DMS53 treated with DMSO at 0.1 percent for 48 hours (cell line): Measurements from ENCODE around the gene CPEB2.
"Not testable (repeated sequence)": the region's sequence is repeated elsewhere in the genome, so short reads cannot be mapped to it uniquely, and the experiment has no call there.

Experiments
- DNase-seq: peaks from one replicate; lab custom pipeline; 2025; ENCODE audit not compliant: unreplicated experiment; lab: John Stamatoyannopoulos, UW

Gene CPEB2

GRCh38 chr4:15043922-15044321 lies 41.6 kb downstream of the CPEB2 start:
- DNase-seq, result no peak

DNA sequence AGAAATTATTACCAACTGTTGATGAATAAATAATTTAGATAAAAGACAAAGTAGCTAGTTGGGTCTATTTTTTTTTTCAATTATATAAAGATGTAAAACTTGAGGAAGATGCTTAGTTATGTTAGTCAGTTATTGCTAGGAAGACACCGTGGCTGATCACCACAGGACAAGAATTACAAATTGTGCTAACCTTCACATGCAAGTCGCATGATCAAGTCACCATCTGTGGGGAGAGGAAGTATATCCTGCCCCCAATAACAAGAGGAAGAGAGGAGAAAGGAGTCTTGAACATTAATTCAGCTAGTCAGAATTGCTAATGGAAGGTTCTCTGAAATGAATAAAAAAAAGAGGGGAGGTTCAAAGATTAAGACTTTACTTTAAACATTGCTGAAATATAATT lies 52.3 kb downstream of the CPEB2 start:
- DNase-seq, result no peak

GRCh38 chr4:15060213-15060612 lies 57.9 kb downstream of the CPEB2 start:
- DNase-seq, result no peak

DNA sequence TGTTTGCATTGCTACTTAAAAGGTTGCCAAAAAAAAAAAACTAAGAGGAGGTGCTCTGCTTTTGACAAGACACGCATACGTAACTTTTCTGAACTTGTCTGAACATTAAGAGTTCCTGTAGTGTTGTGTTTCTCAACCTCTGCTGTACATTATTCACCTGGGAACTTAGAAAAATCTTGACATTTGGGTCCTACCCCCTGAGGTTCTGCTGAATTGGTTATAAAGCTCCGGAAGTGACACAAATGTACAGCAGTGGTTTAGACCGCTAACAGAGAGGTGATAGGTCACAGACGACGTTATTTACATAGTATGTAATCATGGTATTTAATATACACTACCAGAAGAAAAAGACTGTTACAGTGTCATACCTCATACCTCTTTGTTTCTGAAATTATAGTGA lies 61.1 kb downstream of the CPEB2 start:
- no peak for DNase-seq

- no peak for DNase-seq
Measured at GRCh38 chr4:15065516-15065915, 63.2 kb downstream of the CPEB2 start.

GRCh38 chr4:15066140-15066539 lies 63.9 kb downstream of the CPEB2 start:
- DNase-seq, result no peak

- DNase-seq, result no peak
Measured at GRCh38 chr4:15068298-15068697, 66.0 kb downstream of the CPEB2 start.

GRCh38 chr4:15075875-15076274 lies 73.6 kb downstream of the CPEB2 start:
- no peak for DNase-seq

- no peak for DNase-seq
Measured at GRCh38 chr4:15077969-15078368, 75.7 kb downstream of the CPEB2 start.

DNA sequence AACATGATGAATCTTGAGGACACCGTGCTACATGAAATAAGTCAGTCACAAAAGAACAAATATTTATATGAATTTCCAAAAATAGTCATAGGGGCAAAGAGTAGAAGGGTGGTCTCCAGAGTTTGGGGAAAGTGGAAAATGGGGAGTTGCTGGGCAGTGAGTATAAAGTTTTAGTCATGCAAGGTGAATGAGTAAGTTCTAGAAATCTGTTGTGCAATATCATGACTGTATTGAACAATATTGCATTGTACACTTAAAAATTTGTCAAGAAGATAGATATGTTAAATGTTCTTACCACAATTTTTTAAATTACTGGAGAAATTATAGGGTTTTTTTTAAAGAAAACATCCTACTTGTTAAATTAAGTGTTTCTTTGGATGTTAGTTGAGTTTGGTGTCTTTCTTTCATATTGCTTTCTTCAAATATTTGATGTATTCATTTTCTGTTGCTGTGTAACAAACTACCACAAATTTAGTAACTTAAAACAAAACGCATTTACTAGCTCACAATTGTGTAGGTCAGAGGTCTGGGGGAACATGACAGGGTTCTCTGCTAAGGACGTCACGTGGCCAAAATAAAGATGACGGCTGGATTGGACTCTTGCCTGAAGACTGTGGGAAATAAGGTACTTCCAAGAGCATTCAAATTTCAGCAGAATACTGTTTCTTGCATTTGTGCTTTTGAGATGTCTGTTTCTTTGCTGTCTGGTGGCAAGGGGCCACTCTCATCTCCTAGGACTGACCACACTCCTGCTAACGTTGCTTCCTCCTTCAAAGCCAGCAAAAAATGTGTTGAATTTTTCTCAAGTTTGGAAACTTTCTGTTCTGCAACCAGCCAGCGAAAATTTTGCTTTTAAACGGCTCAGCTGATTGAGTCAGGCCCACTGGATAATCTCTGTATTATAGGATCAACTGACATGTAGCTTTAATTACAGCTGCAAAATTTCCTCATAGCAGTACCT lies 76.7 kb downstream of the CPEB2 start:
- no peak for DNase-seq

GRCh38 chr4:15084780-15085179 lies 82.5 kb downstream of the CPEB2 start:
- no peak for DNase-seq

GRCh38 chr4:15085762-15086161 lies 83.5 kb downstream of the CPEB2 start:
- not testable (repeated sequence) for DNase-seq

- not testable (repeated sequence) for DNase-seq
Measured at GRCh38 chr4:15086259-15086658, 84.0 kb downstream of the CPEB2 start.

DNA sequence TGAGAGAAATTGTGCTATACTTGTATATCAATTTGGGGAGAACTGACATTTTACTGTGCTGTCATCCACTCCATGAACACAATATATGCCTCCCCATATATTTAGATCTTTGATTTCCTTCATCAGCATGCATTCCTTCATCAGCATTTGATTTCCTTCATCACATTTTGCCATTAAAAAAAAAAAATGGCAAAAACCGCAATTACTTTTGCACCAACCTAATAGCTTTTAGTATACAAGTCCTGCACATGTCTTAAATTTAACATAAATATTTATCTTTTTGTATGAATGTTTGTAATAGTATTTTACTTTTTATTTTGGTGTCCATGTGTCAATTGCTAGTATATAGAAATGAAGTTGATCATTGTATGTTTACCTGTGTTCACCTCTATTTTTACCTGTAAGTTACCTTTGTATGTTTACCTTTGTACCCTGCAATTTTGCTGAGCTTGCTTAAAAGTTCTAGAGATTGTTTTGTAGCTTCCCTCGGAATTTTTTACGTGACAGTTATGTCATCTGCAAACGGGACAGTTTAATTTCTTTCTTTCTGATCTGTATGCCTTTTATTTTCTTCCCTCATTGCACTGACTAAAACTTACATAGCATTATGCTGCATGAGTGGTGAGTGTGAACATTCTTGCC lies 86.2 kb downstream of the CPEB2 start:
- no peak for DNase-seq

GRCh38 chr4:15089979-15090378 lies 87.7 kb downstream of the CPEB2 start:
- DNase-seq, result no peak

DNA sequence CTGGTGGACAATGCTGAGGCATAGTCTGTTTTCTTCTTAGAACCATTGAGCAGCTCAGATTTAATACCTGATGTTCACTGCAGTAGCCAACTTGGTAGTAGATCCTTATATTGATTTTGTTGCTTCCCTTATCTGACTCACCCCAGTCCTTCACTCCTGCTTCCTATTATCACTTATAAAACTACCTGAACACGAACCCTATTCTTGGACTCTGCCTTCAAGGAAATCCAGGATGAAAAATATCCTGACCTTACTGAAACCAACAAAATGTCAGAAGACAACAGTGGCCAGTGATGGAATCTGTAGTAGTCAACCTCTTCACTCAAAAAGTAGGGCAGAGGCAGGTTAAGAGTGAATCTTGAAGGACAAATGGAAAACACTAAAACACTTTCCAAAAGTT lies 98.1 kb downstream of the CPEB2 start:
- DNase-seq, result no peak

GRCh38 chr4:15100994-15101695 lies 98.9 kb downstream of the CPEB2 start:
- no peak for DNase-seq

DNA sequence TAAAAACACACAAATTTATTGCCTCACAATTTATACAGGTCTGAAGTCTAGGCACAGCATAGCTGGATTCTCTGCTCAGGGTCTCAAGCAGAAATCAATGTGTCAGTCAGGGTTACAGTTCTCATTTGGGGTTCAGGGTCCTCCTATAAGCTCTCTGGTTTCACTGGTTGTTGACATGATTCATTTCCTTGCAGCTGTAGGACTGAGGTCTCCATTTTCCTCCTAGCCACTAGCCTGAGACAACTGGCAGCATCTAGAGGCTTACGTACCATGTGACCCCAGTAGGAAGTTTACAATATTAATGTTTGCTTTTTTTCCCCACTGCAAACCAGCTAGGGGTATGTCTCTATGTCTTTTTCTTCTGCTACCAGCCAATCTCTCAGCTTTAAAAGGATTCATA lies 102.5 kb downstream of the CPEB2 start:
- no peak for DNase-seq

DNA sequence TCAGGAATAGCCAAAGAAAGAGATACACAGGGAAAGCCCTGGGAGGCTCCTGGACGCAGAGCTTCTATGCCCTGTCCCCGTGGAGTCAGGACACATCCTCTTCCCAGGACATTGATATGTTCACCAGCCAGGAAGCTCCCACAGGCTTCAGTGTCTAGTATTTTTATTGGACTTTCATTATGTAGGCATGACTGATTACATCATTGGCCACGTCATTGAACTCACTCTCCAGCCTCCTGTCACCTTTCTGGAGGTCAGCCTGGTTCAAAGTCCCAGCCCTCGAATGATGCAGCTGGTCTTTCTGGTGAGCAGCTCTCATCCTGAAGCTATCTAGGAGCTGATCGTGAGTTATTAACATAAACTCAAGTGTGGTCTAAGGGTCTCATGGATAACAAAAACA lies 104.1 kb downstream of the CPEB2 start:
- DNase-seq, result no peak

- DNase-seq, result no peak
Measured at GRCh38 chr4:15109600-15109999, 107.3 kb downstream of the CPEB2 start.

DNA sequence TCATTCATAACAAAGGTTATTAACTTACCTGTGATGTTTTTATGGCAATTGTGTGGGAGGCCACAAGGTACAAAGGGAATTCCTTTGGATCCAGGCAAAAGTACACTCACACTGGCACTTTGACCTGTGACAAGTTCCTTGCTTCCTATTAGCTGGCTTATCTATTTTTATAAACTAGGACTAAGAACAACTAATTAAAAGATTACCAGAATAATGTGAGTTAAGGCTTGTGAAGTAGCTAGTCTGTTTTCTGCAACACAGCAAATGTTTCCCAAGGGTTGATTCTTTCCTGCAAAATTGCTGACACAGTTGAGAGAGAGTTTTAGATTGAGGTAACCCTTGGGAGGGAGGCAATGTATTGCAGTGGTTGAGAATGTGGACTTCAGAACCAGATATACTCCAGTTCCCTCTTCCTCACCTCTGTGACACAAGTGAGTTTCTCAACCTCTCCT lies 107.9 kb downstream of the CPEB2 start:
- no peak for DNase-seq
